SU-DHL-6 (cell line): Measurements from ENCODE around the gene VAV3.

Source experiments
- EZH2phosphoT487 ChIP-seq: fragments of 200-600 bp; sonication (generic), shearing (Covaris generic); conservative IDR thresholded peaks from 2 replicates; pipeline ENCODE4 v1.6.1; 2018; ENCODE audit warnings: mild to moderate bottlenecking, antibody characterized with exemption, low read length, moderate library complexity, mixed read lengths
- TF ChIP-seq, protein P1 (sequence below): fragments of 200-600 bp; sonication (generic); IDR thresholded peaks from one replicate; pipeline ENCODE4 v1.5.1; 2017; ENCODE audit warnings: antibody characterized with exemption, mild to moderate bottlenecking, low read length, moderate library complexity; ENCODE audit not compliant: insufficient read depth, poor library complexity, severe bottlenecking

DNA sequence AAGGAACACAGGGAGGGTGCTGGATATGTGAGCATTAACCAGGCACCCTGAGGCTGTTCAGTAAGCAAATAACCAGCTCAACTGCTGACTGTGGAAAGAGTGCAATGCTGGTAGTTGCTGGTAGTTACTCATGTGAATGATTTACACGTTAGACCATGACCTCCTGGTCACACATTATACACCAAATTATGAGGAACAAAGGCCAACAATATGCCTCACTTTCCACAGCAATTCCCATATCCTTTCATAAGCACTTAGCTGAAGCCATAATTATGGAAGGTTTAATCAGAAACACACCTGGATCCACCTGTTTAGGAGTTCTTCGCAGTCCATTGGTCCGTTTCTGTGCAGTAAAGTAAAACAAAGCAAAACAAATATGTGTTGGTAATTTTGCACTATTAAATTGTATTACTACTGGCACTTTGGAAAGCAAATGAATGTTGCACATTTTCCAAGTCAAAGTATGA lies 281.8 kb downstream of the VAV3 start:
- TF ChIP-seq, protein P1, sequence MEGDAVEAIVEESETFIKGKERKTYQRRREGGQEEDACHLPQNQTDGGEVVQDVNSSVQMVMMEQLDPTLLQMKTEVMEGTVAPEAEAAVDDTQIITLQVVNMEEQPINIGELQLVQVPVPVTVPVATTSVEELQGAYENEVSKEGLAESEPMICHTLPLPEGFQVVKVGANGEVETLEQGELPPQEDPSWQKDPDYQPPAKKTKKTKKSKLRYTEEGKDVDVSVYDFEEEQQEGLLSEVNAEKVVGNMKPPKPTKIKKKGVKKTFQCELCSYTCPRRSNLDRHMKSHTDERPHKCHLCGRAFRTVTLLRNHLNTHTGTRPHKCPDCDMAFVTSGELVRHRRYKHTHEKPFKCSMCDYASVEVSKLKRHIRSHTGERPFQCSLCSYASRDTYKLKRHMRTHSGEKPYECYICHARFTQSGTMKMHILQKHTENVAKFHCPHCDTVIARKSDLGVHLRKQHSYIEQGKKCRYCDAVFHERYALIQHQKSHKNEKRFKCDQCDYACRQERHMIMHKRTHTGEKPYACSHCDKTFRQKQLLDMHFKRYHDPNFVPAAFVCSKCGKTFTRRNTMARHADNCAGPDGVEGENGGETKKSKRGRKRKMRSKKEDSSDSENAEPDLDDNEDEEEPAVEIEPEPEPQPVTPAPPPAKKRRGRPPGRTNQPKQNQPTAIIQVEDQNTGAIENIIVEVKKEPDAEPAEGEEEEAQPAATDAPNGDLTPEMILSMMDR: no peak
- no peak for TF ChIP-seq EZH2phosphoT487
